HG03354 (cell line): Measurements from ENCODE around the gene NOB1.

Experiments
- ATAC-seq: cut with Tn5 transposase; IDR thresholded peaks from one replicate; pipeline ENCODE4 v1.9.1; 2021; ENCODE audit warnings: mild to moderate bottlenecking; ENCODE audit not compliant: unreplicated experiment, poor library complexity, severe bottlenecking

The NOB1 gene

DNA sequence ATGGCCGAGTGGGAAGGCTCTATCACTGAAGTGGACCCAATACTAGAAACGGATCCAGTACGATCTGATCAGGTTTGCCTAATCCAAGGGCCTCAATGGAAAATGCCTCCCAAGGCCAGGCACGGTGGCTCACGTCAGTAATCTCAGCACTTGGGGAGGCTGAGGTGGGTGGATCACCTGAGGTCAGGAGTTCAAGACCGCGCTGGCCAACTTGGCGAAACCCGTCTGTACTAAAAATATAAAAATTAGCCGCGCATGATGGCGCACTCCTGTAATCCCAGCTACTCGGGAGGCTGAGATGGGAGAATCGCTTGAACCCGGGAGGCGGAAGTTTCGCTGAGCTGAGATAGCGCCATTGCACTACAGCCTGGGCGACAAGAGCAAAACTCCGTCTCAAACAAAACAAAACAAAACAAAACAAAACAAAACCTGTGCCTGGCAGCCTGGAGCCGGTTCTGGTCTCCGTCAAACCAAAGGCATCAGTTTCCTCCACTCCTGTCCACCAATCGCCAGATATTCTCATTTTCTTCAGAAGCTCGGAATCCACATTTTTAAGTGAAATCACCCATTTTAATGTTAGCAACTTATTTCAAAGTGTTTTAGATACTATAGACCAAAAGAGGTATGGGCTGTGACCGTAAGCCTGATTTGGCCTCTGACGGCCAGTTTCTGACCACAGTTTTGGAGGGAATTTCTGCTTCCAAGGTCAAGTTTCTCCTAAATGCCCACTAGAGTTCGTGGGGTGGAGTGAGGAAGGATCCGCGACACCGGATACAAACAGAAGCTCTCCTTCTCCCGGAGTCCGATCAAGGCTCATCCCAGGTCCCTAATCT is 29.0 kb downstream of the NOB1 start:
- no peak for ATAC-seq

DNA sequence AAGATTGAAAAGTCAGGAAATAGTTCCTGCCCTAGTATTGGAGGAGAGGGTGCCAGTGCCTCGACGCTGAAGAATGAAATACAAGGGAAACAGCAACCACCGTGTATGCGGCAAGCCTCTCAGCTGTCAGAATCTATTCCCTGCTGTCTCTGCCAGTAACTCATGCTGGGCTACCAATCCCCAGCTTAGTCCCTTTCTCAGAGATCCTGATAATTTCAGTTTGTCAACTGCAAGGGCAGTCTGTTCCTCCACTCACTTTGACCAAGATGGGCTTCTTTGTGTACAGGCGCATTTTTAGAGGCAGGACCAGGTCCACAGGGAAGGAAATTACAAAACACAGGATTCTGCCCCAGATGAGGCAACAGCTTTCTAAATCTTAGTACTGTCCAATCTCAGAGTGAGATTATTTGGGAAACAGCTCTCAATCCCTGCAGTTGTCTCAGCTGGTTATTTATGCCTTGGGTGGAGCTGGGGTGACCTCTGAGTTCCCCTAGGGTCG is 29.7 kb downstream of the NOB1 start:
- no peak for ATAC-seq

GRCh38 chr16:69724414-69724873 is 30.3 kb downstream of the NOB1 start:
- ATAC-seq = no peak

GRCh38 chr16:69721441-69721957 is 33.2 kb downstream of the NOB1 start:
- no peak for ATAC-seq

DNA sequence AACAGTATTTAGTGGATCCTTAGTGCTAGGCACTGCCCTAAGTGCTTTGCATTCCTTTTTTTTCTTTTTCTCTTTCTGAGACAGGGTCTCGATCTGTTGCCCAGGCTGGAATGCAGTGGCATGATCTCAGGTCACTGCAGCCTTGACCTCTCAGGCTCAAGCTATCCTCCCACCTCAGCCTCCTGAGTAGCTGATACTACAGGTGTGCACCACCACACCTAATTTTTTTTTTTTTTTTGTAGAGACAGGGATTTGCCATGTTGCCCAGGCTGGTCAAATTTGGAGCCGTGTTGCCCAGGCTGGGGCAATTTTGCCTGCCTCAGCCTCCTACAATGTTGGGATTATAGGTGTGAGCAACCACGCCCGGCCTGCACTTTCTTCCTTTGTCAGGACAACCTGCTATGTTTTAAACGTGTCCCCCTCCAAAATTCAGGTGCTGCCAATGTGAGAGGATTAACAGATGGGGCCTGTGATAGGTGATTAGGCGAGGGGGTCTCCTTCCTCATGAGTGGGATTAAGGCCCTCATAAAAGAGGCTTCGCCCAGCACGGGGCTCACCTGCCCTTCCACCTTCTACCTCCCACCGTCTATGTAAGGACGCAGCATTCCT is 33.8 kb downstream of the NOB1 start:
- no peak for ATAC-seq

- ATAC-seq = no peak
Observed at GRCh38 chr16:69718111-69718764, 36.5 kb downstream of the NOB1 start.

GRCh38 chr16:69717066-69717465 is 37.7 kb downstream of the NOB1 start:
- no peak for ATAC-seq

DNA sequence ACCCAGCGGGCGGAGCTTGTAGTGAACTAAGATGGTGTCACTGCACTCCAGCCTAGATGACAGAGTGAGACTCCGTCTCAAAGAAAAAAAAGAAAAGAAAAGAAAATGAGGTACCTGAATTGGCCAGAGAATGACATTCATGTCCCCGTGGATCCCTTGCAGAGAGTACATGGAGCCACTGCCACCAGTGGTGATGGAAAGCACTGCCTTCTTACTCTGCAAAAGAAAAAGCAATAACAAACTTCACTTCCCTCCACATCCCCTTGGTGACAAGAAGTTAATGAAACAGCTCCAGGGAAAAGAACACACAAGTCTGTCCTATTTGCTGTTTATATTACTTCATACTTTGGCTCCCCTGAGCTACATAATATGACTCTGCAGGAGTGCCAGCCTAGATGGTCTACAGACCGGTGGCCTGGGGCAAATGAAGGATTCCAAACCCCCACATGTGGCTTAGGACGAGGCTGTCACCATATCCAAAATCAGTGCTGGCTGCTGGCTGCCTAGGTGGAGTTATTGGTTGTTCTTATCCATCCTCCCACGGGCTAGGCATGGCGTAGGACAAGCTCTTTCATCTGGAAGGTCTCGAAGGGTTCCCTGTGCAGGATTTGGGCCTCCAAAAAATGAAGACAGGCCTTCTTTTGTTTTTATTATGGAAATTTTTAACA is 41.7 kb downstream of the NOB1 start:
- no peak for ATAC-seq

GRCh38 chr16:69712277-69712676 is 42.4 kb downstream of the NOB1 start:
- no peak for ATAC-seq

GRCh38 chr16:69711115-69711740 is 43.5 kb downstream of the NOB1 start:
- no peak for ATAC-seq

- ATAC-seq = no peak
Observed at GRCh38 chr16:69709456-69710084, 45.2 kb downstream of the NOB1 start.

DNA sequence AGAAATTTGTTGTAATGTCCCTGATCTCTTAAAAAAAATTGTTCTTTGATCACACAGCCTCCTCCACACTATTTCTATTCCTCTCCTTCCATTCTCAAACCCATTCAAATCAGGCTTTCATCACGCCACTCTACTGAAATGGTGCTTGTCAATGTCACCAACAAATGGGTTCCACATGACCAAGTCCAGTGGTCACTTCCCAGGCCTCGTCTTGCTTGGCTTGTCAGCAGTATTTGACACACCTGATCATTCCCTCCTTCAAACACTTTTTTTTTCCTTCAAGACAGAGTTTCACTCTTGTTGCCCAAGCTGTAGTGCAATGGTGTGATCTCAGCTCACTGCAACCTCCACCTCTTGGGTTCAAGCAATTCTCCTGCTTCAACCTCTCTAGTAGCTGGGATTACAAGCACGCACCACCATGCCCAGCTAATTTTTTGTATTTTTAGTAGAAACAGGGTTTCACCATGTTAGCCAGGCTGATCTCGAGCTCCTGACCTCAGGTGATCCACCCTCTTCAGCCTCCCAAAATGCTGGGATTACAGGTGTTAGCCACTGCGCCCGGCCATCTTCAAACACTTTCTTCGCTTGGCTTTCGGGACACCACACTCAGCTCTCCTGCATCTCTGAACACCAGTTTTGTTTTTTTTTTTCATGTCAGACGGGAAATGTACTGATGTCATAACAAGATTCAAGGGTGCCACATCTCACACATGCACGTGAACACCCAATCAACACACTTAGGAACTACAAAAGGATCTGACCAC is 46.6 kb downstream of the NOB1 start:
- ATAC-seq = no peak

- no peak for ATAC-seq
Observed at GRCh38 chr16:69706975-69707340, 47.8 kb downstream of the NOB1 start.

DNA sequence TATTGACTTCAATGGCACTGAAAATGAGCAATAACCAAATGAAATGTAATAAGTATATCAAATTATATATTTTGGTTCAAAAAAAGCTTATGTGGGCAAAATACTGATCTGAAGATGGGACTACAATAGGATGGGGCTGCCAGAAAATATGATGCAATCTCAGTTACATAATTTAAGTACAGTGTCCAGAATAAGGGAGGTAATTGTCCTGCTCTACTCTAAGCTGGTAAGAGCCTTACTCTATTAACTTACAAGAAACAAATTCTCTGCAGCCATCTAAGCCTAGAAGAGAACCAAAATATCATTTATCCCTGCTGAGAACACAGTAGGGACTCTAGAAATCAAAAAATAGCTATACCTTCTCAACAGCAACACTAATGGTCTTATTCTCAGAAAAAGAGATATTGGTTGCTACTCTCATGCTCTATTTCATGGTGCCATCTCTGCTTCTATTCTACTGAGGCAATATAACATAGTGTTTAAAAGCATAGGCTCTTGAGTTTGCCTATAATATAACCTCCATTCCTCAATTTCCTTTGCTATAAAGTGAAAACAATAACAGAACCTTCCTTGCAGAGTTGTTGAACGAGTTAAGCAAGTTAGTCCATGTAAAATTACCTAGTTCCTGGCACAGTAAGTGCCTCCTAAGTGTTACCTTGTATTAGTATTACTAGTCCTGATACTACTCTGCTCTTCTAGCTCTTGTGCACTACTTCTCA is 48.3 kb downstream of the NOB1 start:
- no peak for ATAC-seq

- ATAC-seq = no peak
Observed at GRCh38 chr16:69703638-69704037, 51.1 kb downstream of the NOB1 start.

DNA sequence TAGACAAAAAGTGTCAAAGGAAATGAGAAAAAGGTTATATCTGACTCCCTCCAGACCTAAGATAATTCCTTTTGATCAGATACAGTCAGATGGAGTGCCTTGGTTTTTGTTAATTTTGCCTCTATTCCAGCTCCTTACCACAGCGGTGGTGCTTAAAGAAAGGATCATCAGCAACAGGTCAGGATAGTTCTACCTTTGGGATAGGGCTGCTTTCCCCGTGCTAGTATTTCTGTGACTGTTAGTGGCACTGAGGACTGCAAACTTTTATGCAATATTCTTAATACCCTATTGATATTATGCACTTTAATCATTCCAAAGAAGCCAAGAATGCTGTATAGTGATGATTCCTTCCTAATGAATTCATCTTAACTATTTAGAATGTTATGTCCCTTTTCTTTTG is 52.9 kb downstream of the NOB1 start:
- ATAC-seq = no peak

DNA sequence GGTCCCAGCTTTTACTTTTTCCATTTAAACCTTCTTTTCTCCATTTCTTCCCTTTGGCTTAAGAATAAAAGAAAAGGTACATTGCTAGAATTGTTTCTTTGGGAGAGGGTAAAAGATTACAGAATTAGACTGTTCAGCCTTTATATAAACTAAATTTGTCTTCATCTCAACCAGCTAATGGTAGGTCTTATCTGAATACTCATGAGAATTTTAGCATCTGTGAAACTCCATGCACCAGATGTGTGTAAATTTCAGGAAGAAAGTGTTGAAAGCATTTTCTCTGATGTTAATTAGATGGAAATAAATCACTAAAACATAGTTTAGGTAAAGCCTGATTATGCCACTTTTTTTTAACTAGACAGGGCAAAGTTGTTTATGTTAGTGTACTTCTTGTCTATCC is 53.3 kb downstream of the NOB1 start:
- no peak for ATAC-seq

DNA sequence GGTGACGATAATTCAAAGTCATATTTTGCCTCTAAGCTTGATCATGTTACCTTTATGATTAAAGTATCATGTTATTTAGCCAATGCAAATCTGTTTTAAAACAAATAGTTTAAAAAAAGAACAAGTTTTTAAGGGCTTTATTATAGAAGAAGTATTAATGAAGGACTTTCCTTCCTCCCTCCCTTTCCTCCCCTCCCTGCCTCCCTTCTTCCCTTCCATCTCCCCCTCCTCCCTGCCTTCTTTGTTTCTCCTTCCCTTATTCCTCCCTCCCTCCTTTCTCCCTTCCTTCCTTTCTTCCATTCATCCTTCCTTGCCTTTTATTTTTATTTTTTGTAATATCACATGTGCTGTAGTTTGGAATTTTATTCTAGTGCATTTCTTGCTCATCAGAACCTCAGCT is 54.8 kb downstream of the NOB1 start:
- no peak for ATAC-seq
